ENCODE results near the gene PSMC5.
"Not testable (repeated sequence)": the region's sequence is repeated elsewhere in the genome, so short reads cannot be mapped to it uniquely, and the experiment has no call there.

PSMC5 gene

GRCh38 chr17:63842540-63843386 is 15.5 kb downstream of the PSMC5 start, which contains the start of gene SMARCD2:
SMARCD2 (minus strand) TSS chr17:63842685; CDS start chr17:63842674, 11 bp downstream.
- TF ChIP-seq, protein P1, sequence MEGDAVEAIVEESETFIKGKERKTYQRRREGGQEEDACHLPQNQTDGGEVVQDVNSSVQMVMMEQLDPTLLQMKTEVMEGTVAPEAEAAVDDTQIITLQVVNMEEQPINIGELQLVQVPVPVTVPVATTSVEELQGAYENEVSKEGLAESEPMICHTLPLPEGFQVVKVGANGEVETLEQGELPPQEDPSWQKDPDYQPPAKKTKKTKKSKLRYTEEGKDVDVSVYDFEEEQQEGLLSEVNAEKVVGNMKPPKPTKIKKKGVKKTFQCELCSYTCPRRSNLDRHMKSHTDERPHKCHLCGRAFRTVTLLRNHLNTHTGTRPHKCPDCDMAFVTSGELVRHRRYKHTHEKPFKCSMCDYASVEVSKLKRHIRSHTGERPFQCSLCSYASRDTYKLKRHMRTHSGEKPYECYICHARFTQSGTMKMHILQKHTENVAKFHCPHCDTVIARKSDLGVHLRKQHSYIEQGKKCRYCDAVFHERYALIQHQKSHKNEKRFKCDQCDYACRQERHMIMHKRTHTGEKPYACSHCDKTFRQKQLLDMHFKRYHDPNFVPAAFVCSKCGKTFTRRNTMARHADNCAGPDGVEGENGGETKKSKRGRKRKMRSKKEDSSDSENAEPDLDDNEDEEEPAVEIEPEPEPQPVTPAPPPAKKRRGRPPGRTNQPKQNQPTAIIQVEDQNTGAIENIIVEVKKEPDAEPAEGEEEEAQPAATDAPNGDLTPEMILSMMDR (IDR thresholded peaks at IDR 0.05; ENCODE audit: insufficient read depth, missing control alignments): no peak
- DNase-seq (ENCODE audit: insufficient read length, low spot score): peak; percentile 54
- FAIRE-seq: no peak

- DNase-seq (ENCODE audit: insufficient read length, low spot score); FAIRE-seq: not testable (repeated sequence)
Measured at GRCh38 chr17:63843387-63843888, 16.2 kb downstream of the PSMC5 start.

DNA sequence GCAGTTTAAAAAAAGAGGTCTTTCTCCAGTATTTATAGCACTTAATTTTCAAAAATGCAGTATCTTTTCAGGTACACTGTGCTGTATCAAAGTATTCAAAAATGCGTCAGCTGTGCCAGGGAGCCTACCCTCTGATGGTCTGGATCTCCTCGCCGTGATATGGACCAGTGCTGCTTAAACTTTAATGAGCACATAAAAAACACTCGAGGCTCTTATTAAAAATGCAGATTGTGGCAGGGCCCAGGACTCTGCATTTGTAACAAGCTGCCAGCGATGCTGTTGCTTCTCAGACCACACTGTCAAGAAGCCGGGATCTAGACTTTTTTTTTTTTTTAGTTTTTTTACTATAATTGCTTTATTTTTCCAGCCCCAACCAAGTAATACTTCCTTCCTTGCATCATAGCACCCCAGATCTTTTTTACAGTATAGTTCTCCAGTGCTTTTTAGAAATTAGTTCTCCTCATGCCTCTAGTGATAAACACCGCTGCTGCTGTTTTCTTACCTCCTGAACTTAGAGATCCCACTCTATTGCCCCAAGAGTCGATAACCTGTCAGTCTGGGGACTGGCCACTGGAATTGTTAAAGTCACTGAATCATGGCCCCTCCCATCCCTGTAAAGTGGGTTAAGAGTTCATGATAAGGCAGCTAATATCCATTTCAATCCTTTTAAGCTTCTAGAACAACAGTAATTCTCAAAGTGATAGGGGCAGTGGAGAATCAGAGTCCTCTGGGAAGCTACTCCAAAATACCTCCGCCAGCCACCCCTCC is 16.9 kb downstream of the PSMC5 start:
- FAIRE-seq (no peak), DNase-seq (ENCODE audit: insufficient read length, low spot score) (no peak)
- TF ChIP-seq, protein P1 (IDR thresholded peaks at IDR 0.05; ENCODE audit: insufficient read depth, missing control alignments): no peak

GRCh38 chr17:63845509-63845908 is 18.3 kb downstream of the PSMC5 start:
- FAIRE-seq: no peak
- DNase-seq (ENCODE audit: insufficient read length, low spot score): no peak
- TF ChIP-seq, protein P1 (IDR thresholded peaks at IDR 0.05; ENCODE audit: insufficient read depth, missing control alignments): no peak

DNA sequence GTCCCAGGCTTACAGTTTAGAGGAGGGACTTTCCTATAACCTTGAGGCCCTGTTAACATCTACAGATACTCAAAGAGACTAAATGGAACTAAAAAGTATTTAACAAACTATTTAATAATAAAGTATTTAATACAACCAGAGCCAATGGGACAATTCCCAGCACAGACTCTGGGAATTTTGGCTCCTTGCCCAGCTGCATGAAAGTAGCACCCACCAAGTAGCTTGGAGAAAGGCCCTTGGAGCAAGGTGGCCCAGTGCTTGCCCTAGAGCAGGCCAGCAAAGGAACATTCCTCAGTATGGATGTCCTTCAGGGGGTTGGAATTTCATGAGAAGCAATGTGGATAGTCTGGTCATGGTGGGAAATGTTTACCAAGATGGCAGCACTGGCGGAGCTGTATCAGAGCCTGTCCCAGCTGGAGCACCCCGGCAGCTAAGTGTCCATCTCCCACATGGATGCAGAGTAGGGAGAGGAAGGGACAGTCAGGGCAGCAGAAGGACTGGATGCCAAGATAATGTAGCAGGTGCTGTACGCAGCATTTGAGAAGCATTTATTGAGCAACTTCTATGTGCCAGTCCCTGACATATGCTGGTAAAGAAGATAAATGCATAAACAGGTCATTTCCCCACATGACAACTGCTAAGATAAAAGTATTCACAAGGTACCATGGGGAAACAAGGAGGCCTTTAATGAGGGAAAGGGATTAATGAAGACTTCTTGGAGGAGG is 20.5 kb downstream of the PSMC5 start:
- FAIRE-seq: no peak

GRCh38 chr17:63848834-63849689 is 21.8 kb downstream of the PSMC5 start:
- TF ChIP-seq, protein P1 (IDR thresholded peaks at IDR 0.05; ENCODE audit: insufficient read depth, missing control alignments): no peak
- DNase-seq (ENCODE audit: insufficient read length, low spot score): no peak
- FAIRE-seq: no peak

More for the DNA sequence above, 20.5 kb downstream of the PSMC5 start:
- TF ChIP-seq, protein P1 (IDR thresholded peaks at IDR 0.05; ENCODE audit: insufficient read depth, missing control alignments): no peak
- DNase-seq (ENCODE audit: insufficient read length, low spot score): no peak
